Osteocyte (in vitro differentiated cells): Measurements from ENCODE around the gene STYX. TPM values are rescaled to one million over a fixed set of nuclear protein-coding genes. Genes with fewer than 3 reads are reported as not detected.

Source experiments
- DNase-seq: peaks from one replicate; pipeline ENCODE4 v3.0.0; 2021; ENCODE audit warnings: mixed read lengths; ENCODE audit not compliant: unreplicated experiment; ENCODE audit errors: extremely low spot score
- H3K27ac Mint-ChIP-seq: one replicate; pipeline ENCODE4 v1.8.0; 2021; ENCODE audit warnings: mild to moderate bottlenecking, mixed read lengths; ENCODE audit not compliant: unreplicated experiment
- H3K27me3 Mint-ChIP-seq: one replicate; pipeline ENCODE4 v1.8.0; 2021; ENCODE audit warnings: mixed read lengths; ENCODE audit not compliant: unreplicated experiment
- H3K36me3 Mint-ChIP-seq: one replicate; pipeline ENCODE4 v1.8.0; 2021; ENCODE audit warnings: mixed read lengths; ENCODE audit not compliant: unreplicated experiment
- H3K4me1 Mint-ChIP-seq: one replicate; pipeline ENCODE4 v1.8.0; 2021; ENCODE audit warnings: mixed read lengths; ENCODE audit not compliant: unreplicated experiment
- H3K4me3 Mint-ChIP-seq: one replicate; pipeline ENCODE4 v1.8.0; 2021; ENCODE audit warnings: mild to moderate bottlenecking, moderate library complexity, mixed read lengths; ENCODE audit not compliant: unreplicated experiment
- H3K9me3 Mint-ChIP-seq: one replicate; pipeline ENCODE4 v1.8.0; 2021; ENCODE audit warnings: mixed read lengths; ENCODE audit not compliant: unreplicated experiment
- long read RNA-seq: library from polyadenylated mRNA; unstranded; transcript quantifications from one replicate; pipeline ENCODE4 v2.0.0, GENCODE V29; 2021
- total RNA-seq: library from RNA; stranded (reverse); gene quantifications from 2 replicates; pipeline ENCODE4 v1.2.1, GENCODE V29; 2021
- TF ChIP-seq, protein P1 (sequence below): fragments of 200-600 bp; sonication (generic); IDR thresholded peaks from 2 replicates; pipeline ENCODE4 v1.5.0; 2021; ENCODE audit warnings: antibody characterized with exemption, mild to moderate bottlenecking, moderate library complexity

Gene STYX, protein sequence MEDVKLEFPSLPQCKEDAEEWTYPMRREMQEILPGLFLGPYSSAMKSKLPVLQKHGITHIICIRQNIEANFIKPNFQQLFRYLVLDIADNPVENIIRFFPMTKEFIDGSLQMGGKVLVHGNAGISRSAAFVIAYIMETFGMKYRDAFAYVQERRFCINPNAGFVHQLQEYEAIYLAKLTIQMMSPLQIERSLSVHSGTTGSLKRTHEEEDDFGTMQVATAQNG
- 14.5 and 16.8 TPM in 2 replicates for total RNA-seq
- long read RNA-seq, full-length matches to known transcripts = 8 of 16 reads
- long read RNA-seq, partial matches to known transcripts = 1 of 16 reads
- long read RNA-seq, other reads (novel, unspliced or antisense) = 7 of 16 reads

DNA sequence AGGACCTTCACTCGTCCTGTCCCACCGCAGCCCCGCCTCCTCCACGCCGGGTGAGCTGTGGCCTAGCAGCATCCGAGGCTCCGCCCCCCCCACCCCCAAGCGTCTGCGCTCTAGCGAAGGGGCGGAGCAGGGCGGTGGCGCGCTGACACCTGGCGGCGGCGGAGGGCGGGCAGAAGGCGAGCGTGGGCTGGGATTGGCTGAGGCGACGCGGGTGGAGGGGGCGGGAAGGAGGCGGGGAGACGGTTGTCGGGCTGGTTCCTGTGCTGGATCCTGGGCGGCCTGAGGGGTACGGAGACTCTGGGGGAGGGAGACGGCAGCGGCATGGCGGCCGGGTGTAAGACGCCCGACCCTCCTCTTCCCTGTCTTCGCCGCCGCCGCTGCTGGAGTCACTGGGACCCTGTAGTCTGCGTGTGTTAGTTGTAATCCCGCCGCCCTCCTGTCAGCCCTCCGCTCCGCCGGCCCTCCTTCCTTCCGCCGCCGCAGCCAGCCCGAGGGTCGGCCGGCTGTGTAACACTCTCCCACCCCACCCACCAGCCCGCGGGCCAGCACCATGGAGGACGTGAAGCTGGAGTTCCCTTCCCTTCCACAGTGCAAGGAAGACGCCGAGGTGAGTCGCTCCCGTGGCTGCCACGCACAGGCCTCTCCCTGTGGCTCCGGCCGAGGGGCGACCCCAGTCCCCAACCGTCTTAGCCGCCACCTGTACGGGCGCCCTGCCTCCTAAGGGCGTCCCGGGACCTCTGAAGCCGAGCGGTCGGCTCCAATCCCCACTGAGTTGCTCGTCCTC lies at the start of gene STYX:
STYX (plus strand) TSS at position 242 of the 784 bp plus-strand sequence; CDS start at position 551, 309 bp downstream.
- no peaks in the 10 kb centered on the region for H3K9me3 Mint-ChIP-seq
- TF ChIP-seq, protein P1, sequence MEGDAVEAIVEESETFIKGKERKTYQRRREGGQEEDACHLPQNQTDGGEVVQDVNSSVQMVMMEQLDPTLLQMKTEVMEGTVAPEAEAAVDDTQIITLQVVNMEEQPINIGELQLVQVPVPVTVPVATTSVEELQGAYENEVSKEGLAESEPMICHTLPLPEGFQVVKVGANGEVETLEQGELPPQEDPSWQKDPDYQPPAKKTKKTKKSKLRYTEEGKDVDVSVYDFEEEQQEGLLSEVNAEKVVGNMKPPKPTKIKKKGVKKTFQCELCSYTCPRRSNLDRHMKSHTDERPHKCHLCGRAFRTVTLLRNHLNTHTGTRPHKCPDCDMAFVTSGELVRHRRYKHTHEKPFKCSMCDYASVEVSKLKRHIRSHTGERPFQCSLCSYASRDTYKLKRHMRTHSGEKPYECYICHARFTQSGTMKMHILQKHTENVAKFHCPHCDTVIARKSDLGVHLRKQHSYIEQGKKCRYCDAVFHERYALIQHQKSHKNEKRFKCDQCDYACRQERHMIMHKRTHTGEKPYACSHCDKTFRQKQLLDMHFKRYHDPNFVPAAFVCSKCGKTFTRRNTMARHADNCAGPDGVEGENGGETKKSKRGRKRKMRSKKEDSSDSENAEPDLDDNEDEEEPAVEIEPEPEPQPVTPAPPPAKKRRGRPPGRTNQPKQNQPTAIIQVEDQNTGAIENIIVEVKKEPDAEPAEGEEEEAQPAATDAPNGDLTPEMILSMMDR = peak; percentile 37
- H3K4me1 Mint-ChIP-seq = peaks cover 19% of the 10 kb centered on the region
- DNase-seq = peak; percentile 99
- H3K4me3 Mint-ChIP-seq = peak within 1 kb of the TSS; percentile 94
- no peaks in the 10 kb centered on the region for H3K27me3 Mint-ChIP-seq
- H3K27ac Mint-ChIP-seq = peak within 1 kb of the TSS; percentile 89
- H3K36me3 Mint-ChIP-seq = peaks cover 27% of the 10 kb centered on the region

DNA sequence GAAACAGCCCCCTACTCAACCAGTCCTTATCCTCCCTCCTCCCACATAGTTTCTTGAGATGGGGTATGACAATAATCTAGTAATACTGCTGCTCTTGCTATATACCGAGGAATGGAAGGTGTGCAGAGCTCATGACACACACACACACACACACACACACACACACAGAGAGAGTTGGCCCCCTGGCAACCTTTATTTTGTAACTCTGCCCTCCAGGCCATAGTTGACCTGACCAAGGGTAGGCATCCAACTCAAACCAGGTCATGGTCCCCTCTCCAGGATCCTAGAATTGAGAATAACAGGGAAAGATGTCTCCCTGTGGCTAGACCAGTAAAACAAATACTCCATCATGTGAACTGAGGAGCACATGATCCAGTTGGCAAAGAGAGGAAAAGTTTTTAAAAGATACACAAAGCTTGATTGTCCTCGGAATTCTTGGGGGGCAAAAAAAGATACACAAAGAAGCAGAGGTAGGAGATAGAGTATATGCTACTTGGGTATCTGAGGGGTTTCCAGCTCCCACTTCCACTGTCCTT lies 45.9 kb upstream of the STYX start:
- Mint-ChIP-seq H3K27ac (no peak overlapping the region), H3K4me1 (peaks cover 13% of the 10 kb centered on the region), H3K27me3 (no peaks in the 10 kb centered on the region), H3K9me3 (no peaks in the 10 kb centered on the region), H3K36me3 (peaks cover 2% of the 10 kb centered on the region), H3K4me3 (no peak overlapping the region)
- TF ChIP-seq, protein P1 = no peak
- no peak for DNase-seq

DNA sequence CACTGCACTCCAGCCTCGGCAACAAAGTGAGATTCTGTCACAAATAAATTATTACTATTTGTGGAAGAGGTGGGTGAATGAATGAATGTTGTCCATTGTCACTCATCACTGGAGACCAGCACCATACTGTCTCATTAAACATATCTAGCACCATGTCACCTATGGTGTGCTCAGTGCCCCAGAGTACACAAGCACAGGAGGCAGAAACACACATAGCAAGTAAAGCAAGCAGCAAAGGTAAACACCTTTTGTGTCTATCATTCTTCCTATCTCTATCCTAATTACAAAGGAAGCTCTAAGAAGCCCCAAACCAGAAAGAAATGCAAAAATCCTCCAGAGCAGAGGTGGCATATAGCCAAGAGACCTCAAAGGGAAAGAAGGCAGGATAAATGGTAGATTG lies 43.8 kb upstream of the STYX start:
- TF ChIP-seq, protein P1 = no peak
- no peak overlapping the region for H3K4me3 Mint-ChIP-seq
- no peak overlapping the region for H3K27ac Mint-ChIP-seq
- no peak for DNase-seq
- H3K9me3 Mint-ChIP-seq = no peaks in the 10 kb centered on the region
- no peaks in the 10 kb centered on the region for H3K36me3 Mint-ChIP-seq
- peaks cover 16% of the 10 kb centered on the region for H3K4me1 Mint-ChIP-seq
- no peaks in the 10 kb centered on the region for H3K27me3 Mint-ChIP-seq

DNA sequence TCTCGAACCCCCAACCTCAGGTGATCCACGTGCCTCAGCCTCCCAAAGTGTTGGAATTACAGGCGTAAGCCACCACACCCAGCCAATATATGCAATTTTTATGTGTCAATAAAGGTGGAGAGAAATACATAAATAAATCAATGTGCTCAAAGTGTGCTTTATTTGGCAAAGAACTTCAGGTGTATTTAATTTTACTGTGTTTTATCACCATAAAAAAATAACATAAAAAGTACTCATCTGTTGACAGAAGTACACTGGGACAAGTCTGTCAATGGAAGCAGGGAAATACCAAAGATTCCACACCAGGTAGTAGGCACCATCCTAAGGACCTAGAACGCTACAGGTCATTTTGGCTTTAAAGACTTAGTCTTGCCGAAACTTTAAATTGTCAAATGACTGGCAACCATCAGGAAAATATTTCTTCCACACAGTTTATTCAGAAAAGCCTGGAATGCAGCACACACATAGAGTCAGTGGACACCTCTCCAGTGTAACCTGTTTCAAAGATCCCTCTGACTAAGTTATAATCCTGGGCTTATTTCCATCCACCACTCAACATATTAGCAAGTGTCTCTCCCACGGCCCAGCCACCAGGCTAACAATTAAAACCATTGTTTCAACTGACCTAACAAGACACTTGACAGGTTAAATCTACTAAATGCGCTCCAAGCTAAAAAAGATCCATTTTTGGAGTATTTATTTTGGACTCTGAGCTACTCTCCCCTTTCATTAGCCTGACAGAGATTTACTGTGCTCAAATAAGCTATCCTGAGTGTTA lies 38.8 kb upstream of the STYX start:
- no peak overlapping the region for H3K4me3 Mint-ChIP-seq
- H3K27me3 Mint-ChIP-seq = no peaks in the 10 kb centered on the region
- H3K9me3 Mint-ChIP-seq = no peaks in the 10 kb centered on the region
- H3K4me1 Mint-ChIP-seq = peaks cover 21% of the 10 kb centered on the region
- H3K36me3 Mint-ChIP-seq = no peaks in the 10 kb centered on the region
- DNase-seq = no peak
- TF ChIP-seq, protein P1 = no peak
- H3K27ac Mint-ChIP-seq = no peak overlapping the region
